HG03196 (cell line): ENCODE results near the gene DAZAP1.
A peak's percentile ranks its signal among the peaks of the same experiment; 100 is the strongest.

Source experiments
- ATAC-seq: cut with Tn5 transposase; IDR thresholded peaks from one replicate; pipeline ENCODE4 v1.9.1; 2021; ENCODE audit not compliant: unreplicated experiment

Gene DAZAP1

GRCh38 chr19:1377176-1377964 is 30.0 kb upstream of the DAZAP1 start:
- no peak for ATAC-seq

GRCh38 chr19:1377965-1378785 is 29.2 kb upstream of the DAZAP1 start:
- ATAC-seq, result no peak

GRCh38 chr19:1379126-1379905 is 28.1 kb upstream of the DAZAP1 start:
- ATAC-seq, result no peak

- ATAC-seq, result no peak
These were observed 27.4 kb upstream of the DAZAP1 start for GRCh38 chr19:1379961-1380489.

- no peak for ATAC-seq
These were observed 25.1 kb upstream of the DAZAP1 start for GRCh38 chr19:1382250-1382649.

GRCh38 chr19:1383017-1383311 is 24.4 kb upstream of the DAZAP1 start:
- ATAC-seq, result no peak

- peak; percentile 74 for ATAC-seq
These were observed 23.9 kb upstream of the DAZAP1 start, which contains the start of gene NDUFS7 for GRCh38 chr19:1383312-1384084. NDUFS7 (plus strand) TSS chr19:1383907; CDS start chr19:1383927, 20 bp downstream.

- ATAC-seq, result no peak
These were observed 23.3 kb upstream of the DAZAP1 start for GRCh38 chr19:1384085-1384462.

- ATAC-seq, result no peak
These were observed 22.8 kb upstream of the DAZAP1 start for GRCh38 chr19:1384478-1385110.

GRCh38 chr19:1385816-1386215 is 21.6 kb upstream of the DAZAP1 start:
- ATAC-seq, result no peak

GRCh38 chr19:1386945-1387683 is 20.3 kb upstream of the DAZAP1 start:
- ATAC-seq, result no peak

GRCh38 chr19:1387684-1388636 is 19.4 kb upstream of the DAZAP1 start:
- no peak for ATAC-seq

GRCh38 chr19:1388637-1389026 is 18.8 kb upstream of the DAZAP1 start:
- no peak for ATAC-seq

- no peak for ATAC-seq
These were observed 18.1 kb upstream of the DAZAP1 start for GRCh38 chr19:1389033-1389940.

GRCh38 chr19:1390890-1391423 is 16.4 kb upstream of the DAZAP1 start:
- ATAC-seq, result no peak

- no peak for ATAC-seq
These were observed 15.0 kb upstream of the DAZAP1 start for GRCh38 chr19:1392407-1392806.

- ATAC-seq, result no peak
These were observed 14.4 kb upstream of the DAZAP1 start for GRCh38 chr19:1392939-1393530.
